NCI-H526 treated with DMSO at 0.1 percent for 48 hours (cell line): ENCODE measurements around the gene MAD1L1.
"Not testable (repeated sequence)": the region's sequence is repeated elsewhere in the genome, so short reads cannot be mapped to it uniquely, and the experiment has no call there.

Experiments
- DNase-seq: peaks from one replicate; lab custom pipeline; 2025; lab: John Stamatoyannopoulos, UW

Gene MAD1L1

DNA sequence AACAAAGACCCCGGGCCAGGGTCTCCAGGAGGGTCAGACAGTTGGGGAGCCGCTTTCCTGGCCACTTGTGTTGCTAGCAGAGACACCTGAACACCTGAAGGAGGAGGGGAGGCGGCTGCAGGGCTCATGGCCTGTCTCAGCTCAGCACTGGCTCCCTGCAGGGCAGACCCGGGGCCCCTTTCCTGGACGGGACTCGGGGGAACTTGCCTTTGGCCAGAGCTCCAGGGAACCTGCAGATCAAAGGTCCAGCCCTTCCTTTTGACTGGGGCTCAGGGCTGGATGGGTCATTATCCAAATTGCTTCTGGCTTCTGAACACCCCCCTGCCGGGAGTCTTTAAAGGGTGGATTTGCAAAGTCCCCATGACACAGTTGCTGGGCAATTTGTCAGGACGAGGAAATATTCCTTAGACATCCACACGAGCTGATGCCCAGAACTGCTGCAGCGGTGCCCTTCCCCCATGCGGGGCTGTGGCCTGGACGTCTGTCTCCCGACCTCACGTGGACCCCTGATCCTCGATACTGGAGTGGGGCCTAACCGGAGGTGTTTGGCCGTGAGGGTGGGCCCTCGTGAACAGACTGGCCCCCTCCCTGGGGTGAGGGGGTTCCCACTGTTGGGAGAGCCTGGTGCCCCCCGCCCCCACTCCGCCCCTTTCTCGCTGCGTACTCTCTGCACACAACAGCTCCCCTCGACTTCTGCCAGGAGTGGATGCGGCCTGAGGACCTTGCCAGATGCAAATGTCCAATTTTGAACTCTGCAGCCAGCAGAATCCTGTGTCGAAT lies 368.4 kb downstream of the MAD1L1 start:
- no peak for DNase-seq

DNA sequence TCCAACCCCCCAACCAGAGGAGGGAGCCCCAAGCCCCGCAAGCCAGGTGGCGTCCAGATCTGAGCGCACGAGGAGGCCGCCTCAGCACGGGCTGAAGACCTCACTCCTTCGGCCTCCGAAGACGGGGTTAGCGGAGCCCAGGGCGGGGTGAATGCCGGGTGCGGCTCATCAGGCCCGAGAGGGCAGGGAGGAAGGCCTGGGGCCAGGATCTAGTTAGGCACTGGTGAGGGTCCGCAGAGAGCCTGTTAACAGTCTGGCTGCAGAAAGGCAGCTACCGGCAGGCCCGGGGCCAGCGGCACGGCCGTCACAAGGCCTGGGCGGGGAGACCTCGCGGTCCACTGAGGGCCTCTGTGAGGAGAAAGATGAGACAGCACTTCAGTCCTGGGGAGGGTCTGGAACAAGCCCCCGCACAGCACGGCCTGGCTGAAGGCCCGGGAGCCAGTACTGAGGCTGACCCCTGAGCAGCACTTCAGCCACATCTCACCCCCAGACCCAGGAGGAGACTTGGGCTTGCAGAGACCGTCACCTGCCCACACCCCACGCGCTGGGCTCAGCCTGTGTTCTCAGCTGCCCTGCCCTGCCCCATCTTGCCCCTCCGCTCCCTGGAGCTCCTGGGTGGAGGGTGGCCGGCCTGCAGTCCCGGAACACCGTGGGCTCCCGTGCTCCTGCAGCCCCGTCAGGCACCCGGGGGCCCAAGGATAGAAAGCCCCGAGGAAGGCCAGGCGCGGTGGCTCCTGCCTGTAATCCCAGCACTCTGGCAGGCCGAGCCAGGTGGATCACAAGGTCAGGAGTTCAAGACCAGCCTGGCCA lies 369.4 kb downstream of the MAD1L1 start:
- no peak for DNase-seq

DNA sequence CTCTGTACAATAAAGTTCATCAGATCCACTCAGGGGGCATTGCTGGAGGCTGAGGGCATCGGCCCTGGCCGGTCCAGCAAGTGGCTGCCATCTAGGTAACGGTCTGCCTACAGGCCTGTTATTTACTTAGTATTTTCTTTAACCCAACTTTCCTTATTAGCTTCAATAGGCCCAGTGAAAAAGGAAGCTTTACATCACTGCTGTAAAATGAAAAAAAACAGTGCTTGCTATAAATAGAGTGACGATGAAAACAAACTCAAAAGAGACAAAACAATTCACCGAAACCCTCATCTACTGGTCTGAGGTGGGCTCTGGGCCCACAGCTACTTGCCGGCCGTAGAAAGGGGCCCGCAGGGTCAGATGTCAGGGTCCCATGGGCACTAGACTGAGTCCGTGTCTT lies 370.2 kb downstream of the MAD1L1 start:
- DNase-seq, result no peak

DNA sequence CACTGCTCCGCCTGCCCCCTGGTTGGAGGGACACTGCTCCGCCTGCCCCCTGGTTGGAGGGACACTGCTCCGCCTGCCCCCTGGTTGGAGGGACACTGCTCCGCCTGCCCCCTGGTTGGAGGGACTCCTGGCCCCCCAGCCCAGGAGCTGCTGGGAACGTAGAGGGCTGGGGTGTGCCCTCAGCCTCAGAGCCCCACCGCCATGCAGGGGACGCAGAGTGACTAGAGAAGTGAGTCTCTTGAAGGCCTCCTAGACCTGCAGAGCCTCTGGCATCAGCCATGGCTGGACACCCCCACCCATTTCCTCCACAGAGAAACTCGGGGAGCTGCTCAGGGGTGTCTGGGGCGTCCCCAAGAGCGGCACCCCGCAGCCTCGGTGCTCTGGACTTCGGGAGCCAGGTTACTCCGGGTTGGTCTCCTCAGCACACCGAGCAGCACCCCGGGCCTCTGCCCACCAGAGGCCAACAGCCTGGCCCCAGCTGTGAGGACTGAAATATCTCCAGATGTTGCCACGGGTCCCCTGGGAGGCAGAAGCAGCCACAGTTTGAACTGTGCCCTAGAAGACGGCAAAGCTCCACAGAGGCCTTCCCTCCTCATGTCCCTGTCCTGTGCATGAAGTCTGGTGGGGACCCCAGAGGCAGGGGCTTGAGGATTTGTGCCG lies 370.8 kb downstream of the MAD1L1 start:
- DNase-seq, result no peak

DNA sequence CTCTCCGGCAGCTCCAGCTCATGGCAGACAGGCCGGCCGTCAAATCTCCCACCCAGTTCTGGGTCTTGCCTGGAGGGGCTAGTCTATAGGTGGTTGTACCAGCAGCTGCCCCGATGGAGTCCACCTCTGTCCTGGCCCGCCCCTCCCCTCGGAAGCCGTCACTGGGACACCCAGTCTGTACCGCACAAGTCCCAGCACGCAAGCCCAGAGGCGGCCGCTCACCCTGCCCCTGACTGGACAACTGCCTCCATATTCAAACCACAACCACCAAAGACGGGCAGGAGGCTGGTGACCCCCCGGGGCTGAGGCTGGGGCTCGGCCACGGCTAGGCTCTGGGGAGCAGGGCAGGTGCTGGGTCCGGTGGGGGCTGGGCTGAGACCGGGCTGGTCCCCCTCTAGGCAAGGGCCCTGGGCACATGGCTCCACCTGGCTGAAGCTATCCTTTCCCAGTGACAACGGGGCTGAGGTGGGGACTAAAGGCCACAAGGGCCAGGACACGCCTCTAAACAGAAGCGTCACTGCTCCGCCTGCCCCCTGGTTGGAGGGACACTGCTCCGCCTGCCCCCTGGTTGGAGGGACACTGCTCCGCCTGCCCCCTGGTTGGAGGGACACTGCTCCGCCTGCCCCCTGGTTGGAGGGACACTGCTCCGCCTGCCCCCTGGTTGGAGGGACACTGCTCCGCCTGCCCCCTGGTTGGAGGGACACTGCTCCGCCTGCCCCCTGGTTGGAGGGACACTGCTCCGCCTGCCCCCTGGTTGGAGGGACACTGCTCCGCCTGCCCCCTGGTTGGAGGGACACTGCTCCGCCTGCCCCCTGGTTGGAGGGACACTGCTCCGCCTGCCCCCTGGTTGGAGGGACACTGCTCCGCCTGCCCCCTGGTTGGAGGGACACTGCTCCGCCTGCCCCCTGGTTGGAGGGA lies 371.6 kb downstream of the MAD1L1 start:
- not testable (repeated sequence) for DNase-seq

DNA sequence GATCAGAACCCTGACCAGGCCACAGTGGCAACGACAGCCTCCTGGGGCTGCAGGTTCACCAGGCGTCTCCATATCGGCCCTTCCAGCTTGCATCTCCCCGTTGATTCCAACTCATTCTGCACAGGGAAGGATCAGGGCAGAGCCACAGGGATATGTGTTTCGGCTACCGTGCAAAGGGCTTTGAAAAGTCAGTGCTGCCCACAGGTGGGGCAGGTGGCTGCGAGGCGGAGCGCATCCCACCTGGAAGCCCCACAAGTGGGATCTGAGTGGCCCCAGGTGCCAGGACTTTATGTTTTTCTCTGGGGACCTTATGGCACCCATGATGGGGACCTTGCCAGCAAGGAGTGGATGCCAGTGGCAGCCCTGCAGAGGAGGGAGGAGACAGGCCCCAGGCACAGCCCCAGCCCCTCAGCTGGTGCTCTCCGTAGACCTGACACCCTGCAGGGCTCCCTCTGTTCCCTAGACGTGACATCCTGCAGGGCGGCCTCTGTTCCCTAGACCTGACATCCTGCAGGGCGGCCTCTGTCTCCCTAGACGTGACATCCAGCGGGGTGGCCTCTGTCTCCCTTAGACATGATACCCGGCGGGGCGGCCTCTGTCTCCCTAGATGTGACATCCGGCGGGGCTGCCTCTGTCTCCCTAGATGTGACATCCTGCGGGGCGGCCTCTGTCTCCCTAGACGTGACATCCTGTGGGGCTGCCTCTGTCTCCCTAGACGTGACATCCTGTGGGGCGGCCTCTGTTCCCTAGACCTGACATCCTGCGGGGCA lies 373.3 kb downstream of the MAD1L1 start:
- DNase-seq, result no peak

DNA sequence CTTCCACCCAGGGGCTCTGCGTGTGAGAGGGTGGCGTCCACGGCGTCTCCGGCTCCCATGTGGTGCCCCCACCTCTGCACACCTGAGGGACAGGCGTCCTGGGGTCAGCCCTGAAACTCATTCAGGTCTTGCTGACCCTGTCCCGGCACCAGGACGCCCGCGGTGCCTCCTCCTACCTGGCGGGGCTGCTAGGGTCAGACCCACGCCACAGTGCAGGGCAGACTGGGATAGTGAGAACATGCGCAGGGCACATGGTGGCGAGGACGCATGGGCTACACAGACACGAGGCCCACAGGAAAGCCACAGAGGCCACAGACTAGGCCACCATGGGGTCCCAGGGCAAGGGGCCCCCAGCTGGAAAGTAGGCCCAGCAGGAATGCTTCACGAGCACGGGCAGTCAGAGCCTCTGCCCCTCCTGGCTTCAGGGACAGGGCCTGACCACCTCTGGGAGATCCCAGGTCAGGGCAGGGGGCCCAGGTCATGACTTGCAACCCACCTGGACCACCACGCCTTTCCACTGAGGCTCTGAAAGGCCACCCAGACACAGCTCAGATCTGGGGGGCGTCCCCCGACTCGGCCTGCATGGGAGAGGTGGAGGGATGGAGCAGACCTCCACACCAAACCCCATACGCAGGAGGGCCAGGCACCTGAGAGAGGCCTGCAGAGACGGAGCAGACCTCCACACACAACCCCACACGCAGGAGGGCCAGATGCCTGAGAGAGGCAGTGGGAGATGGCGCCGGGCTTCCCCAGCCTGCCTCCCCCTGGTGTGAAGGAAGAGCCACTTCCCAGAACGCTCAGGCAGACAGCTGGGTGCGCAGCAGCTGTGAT lies 374.1 kb downstream of the MAD1L1 start:
- no peak for DNase-seq

DNA sequence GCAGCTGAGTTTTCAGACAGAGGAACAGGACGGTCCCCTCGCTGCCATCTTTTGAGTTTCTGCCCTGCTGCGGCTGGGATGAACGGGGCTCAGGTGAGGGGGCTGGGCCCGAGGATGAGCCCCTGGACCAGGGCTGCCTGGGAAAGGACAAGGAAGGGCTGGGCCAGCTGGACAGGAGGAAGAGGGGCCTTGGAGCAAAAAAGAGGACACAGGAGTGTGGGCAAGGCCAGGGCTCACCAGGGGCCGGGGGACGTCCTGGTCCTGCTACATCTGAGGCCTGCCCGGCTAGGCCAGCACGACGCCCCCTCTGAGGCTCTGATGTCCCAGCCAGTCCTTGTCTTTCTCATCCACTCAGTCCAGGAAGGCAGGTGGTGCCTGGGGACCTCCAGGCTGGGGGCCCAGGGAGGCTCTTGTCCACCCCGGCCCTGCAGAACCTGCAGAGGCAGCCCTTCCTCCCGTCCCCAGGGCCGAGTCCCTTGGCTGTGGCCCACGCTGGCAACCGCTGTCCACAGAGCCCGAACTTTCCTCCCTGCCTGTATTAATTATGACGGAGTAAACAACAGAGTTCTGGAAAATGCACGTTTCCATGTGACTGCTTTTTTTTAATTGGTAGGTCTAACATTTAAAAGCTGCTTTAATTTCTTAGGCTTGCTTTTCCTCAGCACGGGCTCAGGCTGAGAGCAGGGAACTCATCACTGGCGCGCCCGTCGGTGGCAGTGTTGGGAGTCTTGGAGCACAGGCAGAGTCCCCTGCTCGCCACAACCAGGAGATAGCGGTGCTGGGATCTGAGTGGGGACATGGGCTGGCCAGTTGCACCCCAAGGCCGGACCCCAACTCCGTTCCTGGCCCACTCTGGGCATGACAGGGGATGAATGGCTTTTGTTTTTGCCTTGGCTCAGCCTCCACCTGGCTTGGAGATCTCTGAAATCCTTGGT lies 375.0 kb downstream of the MAD1L1 start:
- no peak for DNase-seq

DNA sequence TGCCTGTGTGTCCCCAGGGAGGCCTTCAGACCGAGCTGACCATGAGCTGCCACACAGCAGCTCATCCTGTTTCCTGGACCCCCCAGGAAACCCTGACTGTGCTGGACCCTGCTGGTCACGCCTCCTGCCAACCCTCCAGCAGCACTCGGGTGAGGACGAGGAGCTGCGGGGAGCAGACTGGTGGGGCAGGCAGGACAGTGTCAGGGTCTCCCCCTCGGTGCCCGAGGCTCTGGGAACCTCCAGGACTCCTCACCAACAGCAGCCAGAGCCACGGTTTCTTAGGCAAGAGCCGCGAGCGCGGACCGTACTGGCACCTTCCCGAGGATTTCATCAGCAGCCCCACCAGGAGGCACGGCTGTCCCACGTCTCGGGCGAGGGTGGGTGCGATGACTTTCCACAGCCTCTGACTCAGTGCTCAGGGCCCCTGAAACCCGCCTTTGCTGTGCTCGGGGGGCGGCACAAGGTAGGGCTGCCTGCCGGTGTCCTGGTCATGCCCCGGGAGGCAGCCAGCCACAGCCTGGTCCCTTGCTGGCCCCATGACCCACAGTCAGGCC lies 375.8 kb downstream of the MAD1L1 start:
- DNase-seq, result no peak

DNA sequence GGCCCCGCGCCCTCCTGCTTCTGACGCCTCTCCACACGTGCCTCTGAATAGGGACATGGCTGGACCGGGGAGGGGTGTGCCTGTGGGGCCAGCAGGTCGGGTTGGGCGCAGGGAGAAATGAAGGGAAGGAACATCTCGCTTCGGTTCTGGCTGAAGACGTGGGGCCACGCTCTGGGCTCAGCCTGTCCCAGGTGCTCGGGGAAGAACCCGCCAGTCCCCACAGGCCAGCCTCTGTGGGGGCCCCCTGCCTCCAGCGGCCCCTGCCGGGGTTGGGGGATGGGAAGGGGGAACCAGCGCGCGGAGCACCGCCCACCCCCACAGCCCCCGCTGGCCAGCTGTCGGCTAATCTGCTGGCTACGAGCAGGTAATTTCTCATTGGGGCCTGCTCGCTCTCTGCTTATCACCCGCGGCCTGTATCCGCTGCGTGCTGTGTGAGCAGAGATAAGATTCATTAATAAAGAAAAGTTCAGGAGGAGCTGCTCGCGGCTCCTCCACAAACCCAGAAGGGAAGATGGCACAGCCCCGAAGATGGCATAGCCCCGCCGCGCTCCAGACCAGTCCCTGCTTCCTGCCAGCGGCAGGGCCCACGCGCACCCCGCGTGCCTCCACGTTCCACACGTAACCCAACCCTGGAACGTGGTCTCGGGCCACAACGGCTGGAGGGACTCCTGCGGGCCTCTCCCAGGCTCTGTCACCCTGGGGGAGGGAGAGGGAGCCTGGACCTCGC lies 376.4 kb downstream of the MAD1L1 start:
- DNase-seq, result no peak

DNA sequence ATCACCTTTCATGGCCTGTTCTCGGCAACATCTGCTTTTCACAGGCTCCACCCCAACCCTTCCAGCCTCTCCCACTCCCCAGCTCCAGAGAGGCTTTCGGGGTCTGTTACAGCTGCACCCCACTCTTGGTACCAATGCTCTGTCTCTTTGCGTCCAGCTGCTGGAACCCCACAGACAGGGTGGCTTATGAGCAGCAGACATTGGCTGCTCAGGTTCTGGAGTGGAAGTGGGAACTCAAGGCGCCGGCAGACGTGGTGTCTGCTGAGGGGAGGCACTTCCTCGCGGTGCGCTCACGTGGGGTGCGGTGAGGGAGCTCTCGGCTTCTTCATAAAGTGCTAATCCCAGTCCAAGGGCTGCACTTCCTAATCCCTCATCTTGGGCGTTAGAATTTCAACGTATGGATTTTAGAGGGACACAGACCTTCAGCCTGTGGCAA lies 377.0 kb downstream of the MAD1L1 start:
- DNase-seq, result no peak

DNA sequence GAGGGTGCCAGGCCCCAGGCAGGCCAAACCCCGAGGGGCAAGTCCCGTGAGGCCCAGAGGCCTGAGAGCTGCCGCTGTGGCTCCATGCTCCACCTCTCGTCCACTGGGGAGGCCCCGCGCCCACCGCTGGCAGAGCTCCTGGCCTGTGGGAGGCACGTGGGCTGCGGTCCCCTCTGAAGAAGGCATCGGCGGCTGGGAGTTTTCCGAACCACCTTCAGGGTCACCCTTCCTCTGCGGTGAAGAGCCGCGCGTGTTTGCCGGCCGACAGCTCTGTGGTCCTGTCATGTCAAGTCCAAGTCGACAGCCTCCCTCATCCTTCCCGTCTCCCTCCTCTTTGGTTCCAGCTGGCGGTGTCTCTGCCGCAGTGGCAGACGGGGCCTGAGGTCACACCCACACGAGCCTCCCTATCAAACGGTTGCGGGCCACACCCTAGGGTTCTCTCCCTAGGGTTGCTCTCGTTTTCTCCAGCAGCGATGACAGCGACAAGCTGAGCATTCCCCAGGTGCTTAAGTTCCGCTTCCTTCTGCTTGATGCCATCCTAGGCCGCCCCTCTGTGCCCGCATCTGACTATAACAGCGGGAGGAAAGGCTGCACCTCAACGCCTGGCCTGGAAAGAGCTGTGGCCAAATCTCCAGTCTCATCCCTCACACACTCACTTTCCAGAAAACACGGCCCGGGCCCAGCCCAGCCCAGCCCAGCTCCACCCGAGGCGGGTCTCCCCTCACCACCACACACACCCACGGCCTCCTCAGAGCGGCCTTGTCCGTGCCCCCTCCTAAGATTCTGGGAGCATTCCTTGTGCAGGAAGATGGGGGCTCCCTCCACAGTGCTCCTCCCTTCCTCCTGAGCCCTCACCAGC lies 377.6 kb downstream of the MAD1L1 start:
- DNase-seq, result no peak

DNA sequence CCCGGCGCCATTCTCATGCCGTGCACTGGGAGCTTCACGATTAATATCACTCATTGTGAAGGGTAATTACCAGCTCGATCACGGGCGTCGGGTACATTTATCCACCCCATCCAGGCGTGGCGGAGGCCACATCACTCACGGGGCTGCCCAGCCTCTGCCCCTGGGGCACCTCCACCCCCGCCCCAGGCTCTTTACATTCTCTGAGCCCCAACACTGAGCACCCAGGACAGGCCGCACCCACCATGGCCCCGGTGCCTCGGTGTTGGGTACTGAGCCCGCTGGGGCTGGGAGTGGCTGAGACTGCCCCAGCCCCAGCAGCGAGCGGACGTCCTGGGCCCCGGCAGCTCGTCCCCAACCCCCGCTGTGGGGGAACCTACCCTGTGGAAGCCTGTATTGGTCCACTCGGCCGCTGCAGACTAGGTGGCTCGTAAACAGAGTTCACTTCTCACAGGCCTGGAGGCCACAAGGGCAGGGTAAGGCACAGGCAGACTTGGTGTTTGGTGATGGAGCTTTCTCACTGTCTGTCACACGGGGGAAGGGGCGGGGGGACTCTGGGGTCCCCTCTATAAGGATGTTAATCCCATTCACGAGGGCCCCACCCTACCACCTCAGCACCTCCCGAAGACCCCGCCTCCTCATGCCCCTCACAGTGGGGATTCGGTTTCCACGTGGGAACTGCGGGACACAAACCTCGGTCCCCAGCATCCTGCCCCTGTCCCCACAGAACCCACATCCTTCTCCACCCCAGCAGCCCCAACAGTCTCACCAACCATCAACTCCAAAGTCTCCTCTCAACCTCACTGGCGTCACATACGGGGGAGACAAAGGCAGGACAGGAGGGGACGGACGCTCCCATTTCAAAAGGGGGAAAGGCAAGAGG lies 378.5 kb downstream of the MAD1L1 start:
- DNase-seq, result no peak

DNA sequence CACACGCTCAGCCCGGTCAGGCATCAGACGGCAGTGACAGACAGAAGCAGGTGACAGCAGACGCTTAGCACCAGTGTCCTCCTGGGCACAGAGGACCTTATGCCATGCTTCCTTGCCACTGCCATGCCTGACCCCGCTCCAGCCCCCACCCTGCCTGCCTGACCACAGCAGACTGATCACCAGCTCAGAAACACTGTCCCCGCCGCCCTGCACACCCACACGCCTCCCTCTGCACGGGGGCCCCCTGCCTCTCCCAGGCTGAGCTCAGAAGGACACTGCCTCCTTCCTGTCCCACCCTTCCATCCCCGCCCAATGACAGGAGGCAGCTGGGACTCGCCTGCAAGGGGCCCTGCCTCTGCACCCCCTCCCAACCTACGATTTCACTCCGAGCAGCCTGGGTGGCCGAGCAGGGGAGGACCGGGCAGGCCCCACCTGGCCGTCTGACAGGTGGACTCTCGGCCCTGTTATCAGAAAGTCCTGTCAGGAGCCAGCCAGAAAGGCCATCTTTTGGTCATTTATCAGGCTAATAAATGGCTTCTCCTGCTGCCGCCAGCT lies 379.2 kb downstream of the MAD1L1 start:
- no peak for DNase-seq
